H1 (cell line): ENCODE data around the gene CCNYL1. TPM values are rescaled to one million over a fixed set of nuclear protein-coding genes. Genes with fewer than 3 reads are reported as not detected.

Experiments
- CTCF ChIA-PET: fragments of 300-600 bp; sonication (Branson Sonifier 250); formaldehyde crosslinking; loops from one replicate; lab custom pipeline; 2021; ENCODE audit not compliant: partially characterized antibody; lab: Charles Lee
- POLR2A ChIA-PET: fragments of 300-600 bp; sonication (Branson Sonifier 250); formaldehyde crosslinking; loops from one replicate; lab custom pipeline; 2021; ENCODE audit warnings: inconsistent platforms; ENCODE audit not compliant: partially characterized antibody; lab: Charles Lee
- DNase-seq, 2 experiments: peaks; one replicate each; pipeline versions ENCODE4 v3.0.0 to v3.0.0-alpha.2; 2010 to 2022; ENCODE audit warnings: low spot score in 2 of 2, low read depth in 1 of 2, mixed read lengths in 1 of 2
- FAIRE-seq: peaks from 2 replicates; lab custom pipeline; 2011; peaks lifted over from hg19 to GRCh38; lab: Jason Lieb, UNC
- H2AFZ ChIP-seq: 2 replicates; pipeline ENCODE4 v1.8.1; 2012; ENCODE audit warnings: low read length, inconsistent platforms
- H2AK5ac ChIP-seq: 2 replicates; pipeline ENCODE4 v1.6.1; 2013; ENCODE audit warnings: low read depth, low read length
- H2BK120ac ChIP-seq: replicated peaks from 2 replicates; pipeline ENCODE3; 2013; ENCODE audit warnings: low read depth, low read length, inconsistent platforms
- H2BK12ac ChIP-seq: 2 replicates; pipeline ENCODE4 v1.6.1; 2013; ENCODE audit warnings: low read depth, low read length
- H2BK15ac ChIP-seq: 2 replicates; pipeline ENCODE4 v1.6.1; 2013; ENCODE audit warnings: low read length
- H2BK20ac ChIP-seq: 2 replicates; pipeline ENCODE4 v1.6.1; 2013; ENCODE audit warnings: low read length
- H2BK5ac ChIP-seq: 2 replicates; pipeline ENCODE4 v1.6.1; 2013; ENCODE audit warnings: low read depth, low read length
- H3K14ac ChIP-seq: 2 replicates; pipeline ENCODE4 v1.6.1; 2013; ENCODE audit warnings: inconsistent platforms; ENCODE audit not compliant: insufficient read length
- H3K18ac ChIP-seq: 2 replicates; pipeline ENCODE4 v1.6.1; 2013; ENCODE audit warnings: low read length; ENCODE audit errors: extremely low read depth
- H3K23ac ChIP-seq: 2 replicates; pipeline ENCODE4 v1.6.1; 2013; ENCODE audit warnings: inconsistent platforms; ENCODE audit not compliant: insufficient read length
- H3K23me2 ChIP-seq: 2 replicates; pipeline ENCODE4 v1.6.1; 2013; ENCODE audit warnings: low read depth, low read length
- H3K27ac ChIP-seq: 2 replicates; pipeline ENCODE4 v1.6.1; 2011; ENCODE audit warnings: low read depth, low read length, inconsistent platforms
- H3K27me3 ChIP-seq, 4 experiments: replicated peaks in 1 of 4; 1 replicate in 1 of 4; 2 replicates in 3 of 4; pipeline versions ENCODE4 v1.6.1 to v1.8.1; 2011 to 2013; ENCODE audit warnings: low read length in 3 of 4, mild to moderate bottlenecking in 3 of 4, inconsistent platforms in 2 of 4, mixed read lengths in 2 of 4, moderate library complexity in 1 of 4; ENCODE audit not compliant: control insufficient read depth in 3 of 4, insufficient read depth in 3 of 4; ENCODE audit errors: extremely low read depth in 1 of 4
- H3K36me3 ChIP-seq, 4 experiments: 2 replicates each; pipeline versions ENCODE4 v1.6.1 to v1.8.1; 2011 to 2013; ENCODE audit warnings: mild to moderate bottlenecking in 4 of 4, low read length in 3 of 4, moderate library complexity in 2 of 4, control low read depth in 1 of 4, inconsistent platforms in 1 of 4; ENCODE audit not compliant: insufficient read depth in 4 of 4, control insufficient read depth in 2 of 4
- H3K4ac ChIP-seq: replicated peaks from 2 replicates; pipeline ENCODE3; 2013; ENCODE audit warnings: low read length, low read depth, mixed read lengths, inconsistent platforms; ENCODE audit not compliant: insufficient read length
- H3K4me1 ChIP-seq, 4 experiments: replicated peaks in 1 of 4; 1 replicate in 1 of 4; 2 replicates in 3 of 4; pipeline versions ENCODE4 v1.6.1 to v1.8.1; 2011 to 2013; ENCODE audit warnings: low read length in 3 of 4, inconsistent platforms in 2 of 4, mixed read lengths in 1 of 4; ENCODE audit not compliant: insufficient read depth in 4 of 4, control insufficient read depth in 3 of 4
- H3K4me2 ChIP-seq, 2 experiments: 2 replicates each; pipeline versions ENCODE4 v1.6.1 to v1.8.1; 2011 to 2013; ENCODE audit warnings: low read depth in 2 of 2, low read length in 2 of 2, control low read depth in 1 of 2, inconsistent platforms in 1 of 2, mild to moderate bottlenecking in 1 of 2; ENCODE audit not compliant: insufficient read depth in 1 of 2
- H3K4me3 ChIP-seq, 4 experiments: fragments of 200-600, 300-600 bp in 1 of 4; sonication (generic), shearing (Covaris generic), sonication (Bioruptor Twin) in 1 of 4; 2 replicates each; pipeline versions ENCODE4 v1.5.1 to v1.8.1; 2011 to 2016; ENCODE audit warnings: low read length in 4 of 4, low read depth in 3 of 4, control low read depth in 2 of 4, inconsistent platforms in 2 of 4, mild to moderate bottlenecking in 2 of 4, mixed read lengths in 1 of 4, moderate library complexity in 1 of 4; ENCODE audit not compliant: insufficient read depth in 2 of 4; ENCODE audit errors: extremely low read depth in 1 of 4
- H3K56ac ChIP-seq: replicated peaks from 2 replicates; pipeline ENCODE3; 2013; ENCODE audit warnings: low read depth, mild to moderate bottlenecking, mixed read lengths, low read length, inconsistent platforms; ENCODE audit not compliant: insufficient read length
- H3K79me1 ChIP-seq: 2 replicates; pipeline ENCODE4 v1.6.1; 2013; ENCODE audit warnings: low read depth, low read length, control low read depth
- H3K79me2 ChIP-seq, 2 experiments: 2 replicates each; pipeline versions ENCODE4 v1.6.1 to v1.8.1; 2012 to 2013; ENCODE audit warnings: low read length in 2 of 2, mild to moderate bottlenecking in 2 of 2, inconsistent platforms in 1 of 2; ENCODE audit not compliant: insufficient read depth in 2 of 2, control insufficient read depth in 1 of 2
- H3K9ac ChIP-seq, 4 experiments: replicated peaks in 1 of 4; 1 replicate in 1 of 4; 2 replicates in 3 of 4; pipeline versions ENCODE4 v1.6.1 to v1.8.1; 2011 to 2013; ENCODE audit warnings: low read depth in 3 of 4, low read length in 3 of 4, control low read depth in 2 of 4, mild to moderate bottlenecking in 2 of 4, moderate library complexity in 2 of 4, inconsistent platforms in 1 of 4; ENCODE audit errors: extremely low read depth in 1 of 4
- H3K9me3 ChIP-seq, 2 experiments: 2 replicates each; pipeline versions ENCODE4 v1.6.1 to v1.8.1; 2012 to 2013; ENCODE audit warnings: mild to moderate bottlenecking in 2 of 2, moderate library complexity in 2 of 2, control low read depth in 1 of 2, inconsistent platforms in 1 of 2, low read depth in 1 of 2, low read length in 1 of 2, mixed read lengths in 1 of 2; ENCODE audit not compliant: insufficient read depth in 2 of 2
- H4K20me1 ChIP-seq, 2 experiments: replicated peaks in 1 of 2; 2 replicates each; pipeline versions ENCODE3 to v1.8.1; 2011 to 2013; ENCODE audit warnings: inconsistent platforms in 2 of 2, low read length in 2 of 2, mild to moderate bottlenecking in 1 of 2; ENCODE audit not compliant: insufficient read depth in 2 of 2, control insufficient read depth in 1 of 2
- H4K5ac ChIP-seq: 2 replicates; pipeline ENCODE4 v1.6.1; 2013; ENCODE audit warnings: low read length, low read depth, mixed read lengths, inconsistent platforms; ENCODE audit not compliant: insufficient read length
- H4K8ac ChIP-seq: 2 replicates; pipeline ENCODE4 v1.8.0; 2013; ENCODE audit warnings: mild to moderate bottlenecking, moderate library complexity, low read length, inconsistent platforms; ENCODE audit not compliant: insufficient read depth; ENCODE audit errors: extremely low read depth
- H4K91ac ChIP-seq: replicated peaks from 2 replicates; pipeline ENCODE3; 2013; ENCODE audit warnings: low read length, mixed read lengths, inconsistent platforms; ENCODE audit not compliant: insufficient read length
- BRCA1 ChIP-seq: IDR thresholded peaks from 2 replicates; pipeline ENCODE4 v1.6.1; 2012; ENCODE audit warnings: low read depth, low read length, improper control_type of control experiment
- HDAC2 ChIP-seq, 2 experiments: fragments of 300-600 bp in 1 of 2; sonication (generic) in 1 of 2; IDR thresholded peaks; 2 replicates each; pipeline ENCODE4 v1.6.1; 2011 to 2012; ENCODE audit warnings: low read depth in 2 of 2, low read length in 2 of 2, mild to moderate bottlenecking in 2 of 2, moderate library complexity in 2 of 2, borderline replicate concordance in 1 of 2, inconsistent platforms in 1 of 2
- KDM1A ChIP-seq: fragments of 200-600, 300-600 bp; sonication (generic); IDR thresholded peaks from 2 replicates; pipeline ENCODE4 v1.7.1; 2016; ENCODE audit warnings: mild to moderate bottlenecking, low read length, borderline replicate concordance
- MAFK ChIP-seq: IDR thresholded peaks from 2 replicates; pipeline ENCODE4 v1.6.1; 2012; ENCODE audit warnings: low read depth, mild to moderate bottlenecking, improper control_type of control experiment, low read length
- NANOG ChIP-seq: IDR thresholded peaks from 2 replicates; pipeline ENCODE4 v1.6.1; 2011; ENCODE audit warnings: low read length, low read depth, mild to moderate bottlenecking, inconsistent platforms; ENCODE audit not compliant: insufficient read depth, poor library complexity, severe bottlenecking
- RBBP5 ChIP-seq: IDR thresholded peaks from 2 replicates; pipeline ENCODE4 v1.7.1; 2012; ENCODE audit warnings: low read depth, mild to moderate bottlenecking, inconsistent platforms, low read length, moderate library complexity, borderline replicate concordance
- YY1 ChIP-seq: IDR thresholded peaks from 2 replicates; pipeline ENCODE4 v1.6.1; 2011; ENCODE audit warnings: low read depth, mild to moderate bottlenecking, low read length
- WGBS, 2 experiments: shearing (Covaris generic) in 1 of 2; methylation state at CpG; one replicate each; pipeline versions ENCODE4 v1.1.6 to v1.1.7; 2013 to 2015; ENCODE audit warnings: low lambda C conversion rate in 2 of 2, mixed read lengths in 2 of 2, inconsistent platforms in 1 of 2, low coverage in 1 of 2, missing lambda C conversion rate in 1 of 2; ENCODE audit not compliant: insufficient replicate concordance in 2 of 2, insufficient coverage in 1 of 2, insufficient read length in 1 of 2; ENCODE audit errors: extremely low coverage in 1 of 2, missing lambda C conversion rate in 1 of 2; 5-methylcytosine and 5-hydroxymethylcytosine counted together
- polyA plus RNA-seq, 7 experiments: library from polyadenylated mRNA; depleted of rRNA in 3 of 7; stranded (reverse) in 5 of 7; unstranded in 2 of 7; fragments of >200 nt in 5 of 7; fragments of 200-250 nt in 2 of 7; gene quantifications; 1 replicate in 5 of 7; 2 replicates in 1 of 7; 4 replicates in 1 of 7; pipeline versions ENCODE4 v1.2.1 to v1.2.3, GENCODE V29; 2011 to 2013; ENCODE audit warnings: missing spikeins in 2 of 7, mixed read lengths in 2 of 7
- total RNA-seq: library from RNA; stranded (reverse); fragmentation: NEBNext Ultra II Directional; extraction: Animal tissue kit (Norgen Biotek cat#: 25700); gene quantifications from 2 replicates; pipeline ENCODE4 v1.2.1, GENCODE V29; 2021
- TF ChIP-seq, protein P1 (sequence below), 3 experiments: IDR thresholded peaks; 1 replicate in 2 of 3; 2 replicates in 1 of 3; pipeline versions ENCODE4 v1.5.1 to v1.6.1; 2011; ENCODE audit warnings: low read length in 3 of 3, mild to moderate bottlenecking in 3 of 3, inconsistent platforms in 2 of 3, low read depth in 1 of 3, moderate library complexity in 1 of 3; ENCODE audit not compliant: insufficient read depth in 1 of 3; ENCODE audit errors: control extremely low read depth in 1 of 3

CCNYL1 gene
- total and polyA plus RNA-seq, 2 of the 8 experiments (the other 6 are each of a cell fraction or from before 2014, with no cell fraction given), result 13.3 to 35.4 TPM

DNA sequence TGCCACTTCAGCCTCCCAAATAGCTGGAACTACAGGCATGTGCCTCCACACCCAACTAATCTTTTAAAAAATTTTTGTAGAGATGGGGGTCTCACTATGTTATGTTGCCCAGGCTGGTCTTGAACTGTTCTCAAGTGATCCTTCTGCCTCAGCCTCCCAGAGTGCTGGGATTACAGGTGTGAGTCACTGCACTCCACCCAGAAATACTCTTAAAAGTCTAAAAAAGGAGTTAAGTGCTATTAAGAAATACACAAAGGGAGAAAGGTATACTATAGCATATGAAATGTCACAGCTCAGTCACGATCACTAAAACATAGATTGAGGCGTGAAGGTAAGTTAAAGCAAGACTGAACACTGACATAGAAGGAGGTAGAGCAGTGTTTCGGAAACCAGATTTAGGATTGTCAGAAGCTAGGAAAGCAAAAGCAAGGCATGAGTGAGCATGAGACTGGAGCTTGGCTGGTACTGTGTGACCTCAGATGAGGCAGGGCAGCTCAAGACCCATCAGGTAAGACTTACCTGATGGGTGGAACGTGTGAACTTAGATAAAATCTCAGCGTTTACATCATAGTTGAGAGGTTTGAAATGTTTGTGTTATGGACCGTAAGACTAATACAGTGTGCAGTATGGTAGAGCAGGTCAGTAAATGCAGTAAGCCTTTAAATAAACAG is 9.2 kb downstream of the CCNYL1 start:
- FAIRE-seq (no peak), DNase-seq (no peak)
- H3K23me2 ChIP-seq, result no peaks in the 10 kb centered on the region
- H3K9ac ChIP-seq, result no peak overlapping the region
- POLR2A ChIA-PET, result interaction anchor here (0.7 to 1.8 kb wide), 2 partner anchors 9 to 21 kb away, joined by 3 to 7 read pairs; partner anchors contain the start of gene CCNYL1
- H2BK20ac ChIP-seq, result no peak overlapping the region
- no peak overlapping the region for H3K4me2 ChIP-seq
- no peaks in the 10 kb centered on the region for H4K20me1 ChIP-seq
- 0 out of 7 replicates have a peak, but pooled peaks cover 0 to 3% (median 0%) of the 10 kb centered on the region in 4 experiments for H3K4me1 ChIP-seq
- no peak overlapping the region for H2AK5ac ChIP-seq
- no peak overlapping the region for H3K23ac ChIP-seq
- no peaks in the 10 kb centered on the region for H3K27me3 ChIP-seq
- peaks cover 8 to 63% of the 10 kb centered on the region in 2 experiments for H3K79me2 ChIP-seq
- H2BK120ac ChIP-seq, result no peak overlapping the region
- H3K14ac ChIP-seq, result no peak overlapping the region
- H3K18ac ChIP-seq, result no peak overlapping the region
- no peak overlapping the region for H4K5ac ChIP-seq
- H4K91ac ChIP-seq, result no peak overlapping the region
- no peak overlapping the region for H4K8ac ChIP-seq
- H3K27ac ChIP-seq, result no peak overlapping the region
- H2AFZ ChIP-seq, result no peak overlapping the region
- 0 out of 2 replicates have a peak overlapping the region, but pooled peaks have one; percentile 20 for H2BK5ac ChIP-seq
- WGBS, 2 experiments, result 86% methylated on average over 6 of the region's 6 CpGs; no CpG with 5 or more reads in 1 of the 2 experiments
- CTCF ChIA-PET, result interaction anchor here (0.6 to 3.5 kb wide), 12 partner anchors 8 to 363 kb away, joined by 3 to 14 read pairs (median 6); no protein-coding TSS in a partner anchor
- H3K4ac ChIP-seq, result no peak overlapping the region
- no peaks in the 10 kb centered on the region for H3K9me3 ChIP-seq
- no peak overlapping the region for H3K4me3 ChIP-seq
- H3K79me1 ChIP-seq, result peaks cover 6% of the 10 kb centered on the region
- peaks cover 0 to 3% (median 0%) of the 10 kb centered on the region in 4 experiments; a peak in 1 of 8 replicates for H3K36me3 ChIP-seq
- H3K56ac ChIP-seq, result no peak overlapping the region
- H2BK12ac ChIP-seq, result no peak overlapping the region
- no peak overlapping the region; the same call in 1 of the 2 replicates for H2BK15ac ChIP-seq
- no peak for TF ChIP-seq RBBP5
- TF ChIP-seq NANOG, result no peak
- no peak for TF ChIP-seq HDAC2 (IDR thresholded peaks at IDR 0.05; ENCODE audit: borderline replicate concordance in 1 of 2, low read depth in 2 of 2, low read length in 2 of 2)
- no peak for TF ChIP-seq BRCA1
- TF ChIP-seq, protein P1, sequence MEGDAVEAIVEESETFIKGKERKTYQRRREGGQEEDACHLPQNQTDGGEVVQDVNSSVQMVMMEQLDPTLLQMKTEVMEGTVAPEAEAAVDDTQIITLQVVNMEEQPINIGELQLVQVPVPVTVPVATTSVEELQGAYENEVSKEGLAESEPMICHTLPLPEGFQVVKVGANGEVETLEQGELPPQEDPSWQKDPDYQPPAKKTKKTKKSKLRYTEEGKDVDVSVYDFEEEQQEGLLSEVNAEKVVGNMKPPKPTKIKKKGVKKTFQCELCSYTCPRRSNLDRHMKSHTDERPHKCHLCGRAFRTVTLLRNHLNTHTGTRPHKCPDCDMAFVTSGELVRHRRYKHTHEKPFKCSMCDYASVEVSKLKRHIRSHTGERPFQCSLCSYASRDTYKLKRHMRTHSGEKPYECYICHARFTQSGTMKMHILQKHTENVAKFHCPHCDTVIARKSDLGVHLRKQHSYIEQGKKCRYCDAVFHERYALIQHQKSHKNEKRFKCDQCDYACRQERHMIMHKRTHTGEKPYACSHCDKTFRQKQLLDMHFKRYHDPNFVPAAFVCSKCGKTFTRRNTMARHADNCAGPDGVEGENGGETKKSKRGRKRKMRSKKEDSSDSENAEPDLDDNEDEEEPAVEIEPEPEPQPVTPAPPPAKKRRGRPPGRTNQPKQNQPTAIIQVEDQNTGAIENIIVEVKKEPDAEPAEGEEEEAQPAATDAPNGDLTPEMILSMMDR (IDR thresholded peaks at IDR 0.05; ENCODE audit: control extremely low read depth in 1 of 3, insufficient read depth in 1 of 3, low read depth in 1 of 3, low read length in 3 of 3), result no peak
- TF ChIP-seq MAFK, result no peak
- no peak for TF ChIP-seq KDM1A
- no peak for TF ChIP-seq YY1
